ENCODE data around the gene IDH3B. TPM values are rescaled to one million over a fixed set of nuclear protein-coding genes. Genes with fewer than 3 reads are reported as not detected.

The IDH3B gene
- total and polyA plus RNA-seq, 2 of the 13 experiments (the other 11 are each of a cell fraction or from before 2014, with no cell fraction given), result 215 to 254 TPM

GRCh38 chr20:2651772-2652723 lies 12.0 kb downstream of the IDH3B start, which contains the start of gene NOP56 (continued):
- TF ChIP-seq, protein P1, sequence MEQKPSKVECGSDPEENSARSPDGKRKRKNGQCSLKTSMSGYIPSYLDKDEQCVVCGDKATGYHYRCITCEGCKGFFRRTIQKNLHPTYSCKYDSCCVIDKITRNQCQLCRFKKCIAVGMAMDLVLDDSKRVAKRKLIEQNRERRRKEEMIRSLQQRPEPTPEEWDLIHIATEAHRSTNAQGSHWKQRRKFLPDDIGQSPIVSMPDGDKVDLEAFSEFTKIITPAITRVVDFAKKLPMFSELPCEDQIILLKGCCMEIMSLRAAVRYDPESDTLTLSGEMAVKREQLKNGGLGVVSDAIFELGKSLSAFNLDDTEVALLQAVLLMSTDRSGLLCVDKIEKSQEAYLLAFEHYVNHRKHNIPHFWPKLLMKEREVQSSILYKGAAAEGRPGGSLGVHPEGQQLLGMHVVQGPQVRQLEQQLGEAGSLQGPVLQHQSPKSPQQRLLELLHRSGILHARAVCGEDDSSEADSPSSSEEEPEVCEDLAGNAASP (CRISPR knock-in tag; IDR thresholded peaks at IDR 0.05; ENCODE audit: borderline replicate concordance), result no peak; the same call in 1 of the 2 replicates
- TF ChIP-seq ZNF720 (CRISPR knock-in tag; IDR thresholded peaks at IDR 0.05) (no peak), NCOR1 (IDR thresholded peaks at IDR 0.05; ENCODE audit: borderline replicate concordance, low read length) (no peak), ZNF800 (CRISPR knock-in tag; IDR thresholded peaks at IDR 0.05) (peak; percentile 97), SALL2 (CRISPR knock-in tag; IDR thresholded peaks at IDR 0.05) (peak; percentile 99), HDAC1 (CRISPR knock-in tag; IDR thresholded peaks at IDR 0.05) (peak; percentile 89), ZNF280B (CRISPR knock-in tag; IDR thresholded peaks at IDR 0.05; ENCODE audit: borderline replicate concordance) (peak; percentile 67; the same call in 1 of the 2 replicates), KLF16 (CRISPR knock-in tag; IDR thresholded peaks at IDR 0.05) (peak in 1 of 2 experiments; percentile 96; a peak in 2 of 4 replicates), TP53 (CRISPR knock-in tag; conservative IDR thresholded peaks at IDR 0.05) (peak; percentile 25; the same call in 1 of the 2 replicates), RBFOX2 (IDR thresholded peaks at IDR 0.05; ENCODE audit: low read depth, low read length) (peak; percentile 100), PATZ1 (CRISPR knock-in tag; IDR thresholded peaks at IDR 0.05) (peak; percentile 76), ZNF883 (CRISPR knock-in tag; IDR thresholded peaks at IDR 0.05; ENCODE audit: not compliant biosample characterization) (peak; percentile 62), ZMAT3 (CRISPR knock-in tag; conservative IDR thresholded peaks at IDR 0.05) (no peak; the same call in 1 of the 2 replicates), ZNF644 (CRISPR knock-in tag; IDR thresholded peaks at IDR 0.05; ENCODE audit: low read depth) (no peak), NR2C2 (CRISPR knock-in tag; IDR thresholded peaks at IDR 0.05; ENCODE audit: borderline replicate concordance) (peak; percentile 72), MEIS1 (CRISPR knock-in tag; IDR thresholded peaks at IDR 0.05; ENCODE audit: borderline replicate concordance) (peak; percentile 72), RARG (CRISPR knock-in tag; IDR thresholded peaks at IDR 0.05; ENCODE audit: low read depth) (peak; percentile 98), ZNF547 (CRISPR knock-in tag; IDR thresholded peaks at IDR 0.05) (peak; percentile 95), ZNF138 (CRISPR knock-in tag; IDR thresholded peaks at IDR 0.05; ENCODE audit: low read depth) (peak; percentile 93; the same call in 1 of the 2 replicates)

Data from HepG2 (cell line).